NCI-H146 treated with DMSO at 0.1 percent for 48 hours (cell line): ENCODE results near the gene PARP15.
"Not testable (repeated sequence)": the region's sequence is repeated elsewhere in the genome, so short reads cannot be mapped to it uniquely, and the experiment has no call there.

ENCODE experiments used
- DNase-seq: peaks from one replicate; lab custom pipeline; 2025; ENCODE audit not compliant: unreplicated experiment; lab: John Stamatoyannopoulos, UW

The PARP15 gene

DNA sequence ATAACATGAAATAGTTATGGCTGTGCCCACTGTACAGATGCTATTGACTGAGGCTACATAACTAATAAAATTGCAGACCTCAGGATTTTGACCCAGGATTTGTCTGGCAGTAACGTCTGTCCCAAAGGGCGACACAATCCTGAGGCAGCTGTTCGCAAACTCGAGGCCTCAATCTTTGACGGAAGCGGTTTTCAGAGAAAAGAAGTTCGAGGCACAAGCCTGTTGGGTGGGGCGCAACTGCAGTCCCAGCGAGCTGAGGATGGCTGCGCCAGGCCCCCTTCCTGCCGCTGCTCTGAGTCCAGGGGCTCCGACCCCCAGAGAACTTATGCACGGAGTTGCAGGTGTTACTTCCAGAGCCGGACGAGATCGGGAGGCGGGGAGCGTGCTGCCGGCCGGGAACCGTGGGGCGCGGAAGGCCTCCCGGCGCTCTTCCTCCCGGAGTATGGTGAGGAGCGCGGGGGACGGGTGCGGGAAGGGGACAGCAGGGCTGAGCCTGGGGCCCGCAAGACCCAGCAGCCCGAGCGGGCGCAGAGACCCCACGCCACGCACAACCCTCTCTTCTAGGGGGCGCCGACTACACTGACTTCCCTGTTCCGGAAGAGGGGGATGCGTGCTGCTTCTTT lies at the start of gene PARP15:
TSS of gene PARP15 (plus strand) at position 242 of the 623 bp plus-strand sequence. CDS start at position 260, 18 bp downstream.
- no peak for DNase-seq

DNA sequence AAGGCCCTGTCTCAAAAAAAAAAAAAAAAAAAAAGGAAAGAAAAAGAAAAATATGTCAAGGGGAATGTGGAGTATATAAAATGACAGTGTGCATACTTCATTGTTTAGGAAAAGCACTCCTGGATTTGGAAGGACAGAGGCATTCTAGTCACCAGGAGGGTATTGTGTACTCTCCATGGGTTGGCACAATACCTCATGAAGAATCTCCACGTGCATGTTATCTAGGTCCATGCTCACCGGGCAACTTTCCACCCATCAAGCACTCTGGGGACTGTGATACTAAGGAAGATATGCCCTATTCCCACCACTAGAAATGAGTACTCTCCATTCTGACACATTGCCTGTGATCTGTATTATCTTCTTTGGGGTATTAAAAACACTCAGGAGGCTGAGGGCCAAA lies 47.3 kb upstream of the PARP15 start:
- DNase-seq, result no peak

DNA sequence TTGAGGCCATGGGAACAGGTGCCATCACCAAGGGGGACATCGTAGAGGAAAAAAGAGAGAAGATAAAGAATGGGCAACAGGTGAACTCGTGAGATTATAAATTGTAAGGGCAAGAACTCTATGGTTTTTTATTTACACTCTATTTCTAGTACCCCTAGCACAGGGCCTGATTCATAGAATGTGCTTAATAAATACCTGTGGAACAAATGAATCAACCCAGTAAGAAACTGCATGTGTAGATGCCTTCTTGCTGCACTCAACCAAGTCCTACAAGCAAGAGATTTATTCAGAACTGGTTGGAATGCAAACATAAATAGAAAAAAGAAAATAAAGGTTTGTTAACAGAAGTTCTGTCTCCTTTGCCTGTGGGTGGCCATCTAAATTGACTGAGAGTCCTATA lies 44.0 kb upstream of the PARP15 start:
- no peak for DNase-seq

DNA sequence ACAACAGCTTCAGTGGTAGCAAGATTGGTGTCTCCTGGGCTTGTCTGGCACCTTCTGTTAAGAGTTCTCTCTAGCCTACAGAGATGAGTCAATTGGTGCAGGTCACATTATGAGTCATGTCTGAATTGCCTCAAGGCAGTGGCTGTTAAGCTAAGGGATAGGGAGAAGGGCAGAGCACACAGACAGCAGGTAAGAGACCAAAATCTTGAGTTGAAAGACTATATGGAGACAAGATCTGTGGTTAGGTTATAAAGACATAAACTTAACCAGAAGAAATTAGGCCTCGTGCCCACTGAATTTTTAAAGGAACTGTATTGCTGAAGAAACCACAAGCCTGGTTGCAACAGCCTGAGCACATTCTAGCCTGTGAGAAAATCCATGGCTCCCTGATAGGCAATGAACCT lies 43.5 kb upstream of the PARP15 start:
- no peak for DNase-seq

DNA sequence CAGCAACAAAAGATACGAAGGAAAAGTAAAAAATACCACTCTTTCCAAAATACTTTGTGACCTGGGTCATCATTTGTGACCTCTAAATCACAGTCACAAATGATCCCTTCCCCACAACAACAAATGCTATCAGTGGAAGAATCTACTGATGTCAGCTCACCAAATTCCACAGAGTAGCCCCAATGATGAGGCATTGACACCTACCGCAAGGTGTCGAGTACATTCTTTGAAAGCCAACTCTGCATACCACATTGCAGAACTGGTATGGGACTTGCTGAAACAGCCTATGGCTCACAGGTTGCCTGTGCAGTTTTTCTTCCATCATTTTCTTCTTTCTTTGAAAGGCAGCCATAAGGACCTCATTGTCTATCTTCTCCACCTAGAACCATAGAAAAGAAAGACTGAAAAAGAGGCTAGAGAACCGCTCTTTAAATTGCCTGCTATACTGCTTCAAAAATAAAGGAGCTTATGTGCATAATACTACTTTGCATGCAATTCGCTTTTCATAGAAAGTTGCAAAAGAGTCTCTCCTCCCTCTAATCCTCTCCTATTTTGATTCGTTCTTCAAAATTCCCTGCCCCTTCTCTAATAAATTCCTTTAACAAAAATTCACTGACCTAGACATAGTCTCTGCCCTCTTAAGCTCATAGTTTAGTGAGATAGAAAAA lies 41.4 kb upstream of the PARP15 start:
- no peak for DNase-seq

DNA sequence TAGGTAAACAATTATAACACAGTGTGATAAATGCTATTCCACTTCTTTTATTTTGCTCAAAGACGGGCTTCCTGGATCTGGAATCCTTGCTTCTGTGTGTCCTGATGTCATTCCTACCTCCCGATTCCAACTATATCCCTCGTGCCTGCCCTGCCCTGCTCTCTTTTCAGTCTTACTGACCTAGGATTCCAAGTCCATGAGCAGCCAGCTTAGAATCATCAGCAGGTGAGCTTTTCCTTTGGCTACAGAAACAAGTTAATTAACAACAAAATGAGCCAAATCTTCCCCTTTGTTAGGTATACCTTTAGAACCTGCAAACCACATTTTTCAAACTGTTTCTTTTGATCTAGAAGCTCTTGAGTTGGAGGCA lies 40.8 kb upstream of the PARP15 start:
- DNase-seq, result no peak

DNA sequence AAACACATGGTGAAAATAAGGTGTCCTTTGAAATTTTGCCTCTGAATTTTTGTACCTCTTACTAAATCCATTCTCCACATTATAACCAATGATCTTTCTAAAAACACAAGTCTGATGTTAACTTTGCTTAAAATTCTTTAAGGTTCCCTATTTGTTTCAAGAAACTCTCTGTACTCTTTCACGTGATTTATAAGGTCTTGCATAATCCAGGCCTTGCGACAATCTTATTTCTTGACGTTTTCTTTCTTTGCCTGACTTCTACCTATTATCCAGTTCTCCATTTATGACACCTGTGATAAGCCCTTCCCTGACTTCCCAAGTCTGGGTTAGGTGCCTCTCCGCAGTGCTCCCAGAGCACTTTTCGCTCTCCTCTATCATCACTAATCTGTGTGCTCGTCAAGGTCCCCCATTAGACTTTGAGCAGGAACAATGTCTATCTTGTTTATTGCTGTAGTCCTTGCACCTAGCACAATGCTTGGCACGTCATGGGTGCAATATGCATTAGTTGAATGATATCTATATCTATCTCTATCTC lies 38.4 kb upstream of the PARP15 start:
- no peak for DNase-seq

DNA sequence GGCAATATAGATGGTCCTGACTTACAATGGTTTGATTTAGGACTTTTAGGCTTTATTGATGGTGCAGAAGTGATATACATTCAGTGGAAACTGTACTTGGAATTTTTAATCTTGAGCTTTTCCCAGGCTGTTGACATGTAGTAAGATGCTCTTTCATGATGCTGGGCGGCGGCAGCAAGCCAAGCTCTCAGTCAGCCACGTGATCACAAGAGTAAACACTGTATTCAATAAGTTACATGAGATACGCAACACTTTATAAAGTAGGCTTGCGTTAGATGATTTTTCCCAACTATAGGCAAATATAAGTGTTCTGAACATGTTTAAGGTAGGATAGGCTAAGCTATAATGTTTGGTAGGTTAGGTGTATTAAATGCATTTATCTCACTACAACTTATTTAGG lies 31.3 kb upstream of the PARP15 start:
- DNase-seq, result no peak

DNA sequence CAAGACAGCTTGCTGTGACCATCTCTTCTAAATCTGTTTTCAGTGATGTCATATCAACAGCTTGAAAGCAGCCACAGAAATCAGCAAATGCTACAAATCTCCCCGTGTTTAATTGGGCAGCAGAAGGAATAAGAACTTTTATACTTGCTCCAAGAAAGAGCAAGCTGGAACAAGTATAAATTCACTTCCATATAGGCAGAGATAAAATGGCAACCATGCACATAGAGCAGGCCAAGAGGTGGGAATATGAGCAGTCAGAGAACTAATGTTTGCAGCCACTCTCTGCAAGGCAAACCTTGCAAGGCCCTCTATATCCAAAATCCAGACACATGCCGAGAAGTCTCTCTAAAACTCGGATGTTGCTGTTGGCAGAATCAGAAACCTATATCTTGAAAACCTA lies 29.4 kb upstream of the PARP15 start:
- DNase-seq, result no peak

DNA sequence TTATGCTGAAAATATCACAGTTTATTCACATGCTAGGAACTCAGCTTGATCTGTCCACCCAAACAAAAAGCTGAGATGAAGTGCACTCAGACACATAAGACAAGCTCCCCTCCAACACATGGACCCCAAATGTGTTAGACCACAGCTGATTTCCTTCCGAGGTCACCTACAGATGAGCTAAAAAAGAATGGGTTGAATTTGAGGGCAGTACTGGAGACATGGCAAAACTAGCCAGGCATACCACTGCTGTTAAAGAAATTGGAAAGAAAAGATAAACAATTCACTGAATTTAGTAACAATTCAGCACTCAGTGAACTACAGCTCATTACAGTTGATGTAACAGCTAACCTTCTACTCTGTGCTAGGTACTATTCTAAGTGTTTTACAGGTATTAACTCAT lies 28.8 kb upstream of the PARP15 start:
- DNase-seq, result no peak

DNA sequence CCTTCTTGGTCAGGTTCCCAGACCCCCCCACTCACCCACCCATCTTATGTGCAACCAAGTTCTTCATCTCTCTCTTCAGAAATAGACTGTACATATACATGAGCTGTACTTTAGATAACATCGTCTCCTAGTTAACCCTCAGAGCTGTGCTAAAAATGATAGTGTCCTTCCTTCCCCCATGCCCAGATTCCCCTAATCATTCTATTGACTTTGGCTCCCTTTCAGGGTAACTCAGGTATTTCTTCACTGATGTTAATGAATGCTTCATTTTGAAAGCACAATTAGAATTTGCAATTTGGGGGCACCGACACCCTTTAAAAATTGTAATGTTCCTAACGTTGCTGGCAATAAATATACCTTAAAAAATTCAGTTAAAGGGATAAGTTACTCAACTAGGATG lies 24.3 kb upstream of the PARP15 start:
- no peak for DNase-seq

DNA sequence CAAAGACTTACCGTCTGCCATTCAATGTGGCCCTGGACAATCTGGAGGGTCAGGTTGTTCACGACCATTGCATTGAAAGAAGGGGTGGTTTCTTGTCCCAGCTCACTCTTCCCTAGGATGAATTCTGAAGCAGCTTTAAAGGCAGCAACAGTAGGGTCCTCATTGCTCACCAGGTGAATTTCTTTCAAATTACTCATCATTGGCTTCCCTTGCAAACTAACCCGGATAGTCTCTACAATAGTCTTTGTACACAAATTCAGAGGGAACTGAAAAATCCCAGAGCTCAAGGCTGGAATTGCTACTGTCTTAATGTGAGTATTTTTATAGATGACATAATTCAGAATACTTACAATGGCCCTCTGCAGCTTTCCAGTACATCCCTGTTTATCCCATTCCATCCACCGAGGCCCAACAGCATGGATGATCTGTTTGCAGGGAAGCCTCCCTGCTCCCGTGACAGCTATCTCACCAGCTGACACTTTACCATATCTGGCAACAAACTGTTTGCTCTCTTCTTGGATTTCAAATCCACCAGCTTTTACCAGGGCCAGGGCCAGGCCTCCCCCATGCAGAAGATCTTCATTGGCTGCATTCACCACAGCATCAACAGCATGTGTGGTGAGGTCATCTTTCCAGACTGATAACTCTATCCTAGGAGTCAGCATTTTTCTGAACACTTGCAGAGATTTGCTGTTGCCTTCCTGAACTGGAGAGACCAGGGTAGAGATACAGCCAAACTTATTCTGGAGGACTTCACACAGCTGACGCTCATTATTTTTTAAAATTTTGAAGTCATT lies 22.0 kb upstream of the PARP15 start:
- no peak for DNase-seq

DNA sequence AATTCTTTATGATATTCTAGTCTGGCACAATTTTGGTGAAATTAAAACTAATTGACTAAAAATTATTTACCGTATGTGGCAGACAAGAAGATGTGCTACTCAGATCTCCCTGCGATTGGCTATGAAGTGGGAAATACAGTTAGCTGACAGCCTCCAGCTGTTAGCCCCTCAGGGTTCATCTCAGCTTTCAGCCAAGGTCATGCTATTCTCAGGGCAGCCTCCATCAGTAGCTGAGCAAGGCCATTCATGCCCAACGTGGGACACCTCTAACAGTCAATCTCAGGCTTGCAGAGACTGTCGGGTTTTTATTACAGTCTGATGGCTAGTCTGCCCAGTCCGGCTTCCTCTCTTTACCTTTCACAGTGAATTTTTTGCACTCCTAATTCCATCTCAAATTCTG lies 20.1 kb upstream of the PARP15 start:
- DNase-seq, result no peak

DNA sequence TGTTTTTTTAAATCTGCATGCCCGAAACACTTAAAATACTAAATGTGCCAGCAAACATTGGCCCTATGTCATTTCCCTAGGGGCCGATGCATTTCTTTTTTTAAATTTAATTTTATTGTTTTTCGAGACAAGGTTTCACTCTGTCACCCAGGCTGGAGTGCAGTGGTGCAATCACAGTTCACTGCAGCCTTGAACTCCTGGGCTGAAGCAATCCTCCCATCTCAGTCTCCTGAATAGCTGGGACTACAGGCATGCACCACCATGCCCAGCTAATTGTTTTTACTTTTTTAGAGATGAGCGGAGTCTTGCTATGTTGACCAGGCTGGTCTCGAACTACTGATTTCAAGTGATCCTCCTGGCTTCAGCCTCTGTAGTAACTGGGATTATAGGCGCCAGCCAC lies 18.8 kb upstream of the PARP15 start:
- no peak for DNase-seq

DNA sequence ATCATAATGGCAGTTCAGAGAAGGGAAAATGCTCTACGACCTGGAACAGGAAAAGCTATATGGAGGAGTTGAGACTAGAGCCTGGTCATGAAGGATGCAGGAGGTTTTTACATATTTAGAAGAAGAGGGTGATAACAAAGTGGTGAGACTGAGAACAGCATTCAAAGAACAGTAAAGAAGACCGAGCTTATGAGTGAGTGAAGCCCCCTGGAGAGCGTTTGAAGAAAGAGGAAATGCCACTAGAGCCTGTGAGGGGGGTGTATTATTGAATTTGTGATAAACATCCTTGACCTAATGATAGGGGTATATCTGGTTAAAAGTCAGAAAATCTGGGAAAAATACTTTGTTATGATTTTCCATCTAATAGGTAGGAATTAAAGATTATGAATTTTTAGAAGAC lies 17.5 kb upstream of the PARP15 start:
- no peak for DNase-seq

DNA sequence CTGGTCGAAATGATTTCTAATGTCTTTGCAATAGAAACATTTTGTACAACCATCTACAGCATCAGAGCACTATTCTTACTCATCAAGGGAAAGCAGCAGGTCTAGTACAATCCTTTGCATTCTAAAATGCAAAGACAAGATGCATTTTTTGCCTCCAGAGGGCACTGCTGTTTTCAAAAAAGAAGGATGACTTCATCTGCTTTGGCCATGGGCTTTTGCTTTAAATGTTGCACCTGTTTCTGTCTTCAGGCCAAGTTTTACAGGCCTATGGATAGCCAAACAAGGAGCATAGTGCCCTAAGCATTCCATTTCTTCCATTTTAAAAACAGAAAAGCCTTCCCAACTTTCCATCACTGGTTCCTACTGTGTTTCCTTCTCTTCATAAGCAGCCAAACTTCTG lies 16.8 kb upstream of the PARP15 start:
- peak; percentile 55 for DNase-seq

DNA sequence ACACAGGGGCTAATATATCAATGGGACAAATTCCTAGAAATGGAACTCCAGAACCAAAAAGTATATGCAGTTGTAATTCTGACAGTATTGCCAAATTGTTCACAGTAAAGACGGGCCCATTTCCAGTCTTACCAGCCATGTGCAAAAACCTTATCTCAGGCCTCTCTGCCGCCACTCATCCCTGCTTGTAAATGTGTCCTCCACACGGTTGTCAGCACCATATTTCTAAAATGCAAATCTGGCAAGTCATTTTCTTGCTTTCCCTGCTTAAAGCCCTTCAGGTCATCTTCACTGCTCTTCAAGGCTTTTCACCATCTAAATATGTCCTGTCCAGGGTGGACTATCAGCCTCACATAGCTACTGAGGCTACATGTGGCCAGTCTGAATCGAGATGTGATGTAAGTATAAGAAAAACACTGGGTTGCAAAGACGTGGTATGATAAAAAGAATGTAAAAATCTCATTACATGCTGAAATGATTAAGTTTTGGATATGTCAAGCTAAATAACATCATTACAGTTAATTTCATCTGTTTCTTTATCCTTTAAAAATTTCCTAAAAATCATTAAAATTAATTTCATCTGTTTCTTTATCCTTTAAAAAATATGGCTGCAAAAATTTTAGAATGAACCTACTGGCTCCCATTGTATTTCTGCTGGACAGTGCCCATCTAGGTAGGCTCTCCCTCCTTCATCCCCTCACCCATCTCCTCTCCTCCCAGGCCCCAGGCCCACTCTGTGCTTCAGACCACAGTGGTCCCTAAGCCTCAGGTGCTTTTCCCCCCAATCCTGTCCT lies 14.3 kb upstream of the PARP15 start:
- no peak for DNase-seq

DNA sequence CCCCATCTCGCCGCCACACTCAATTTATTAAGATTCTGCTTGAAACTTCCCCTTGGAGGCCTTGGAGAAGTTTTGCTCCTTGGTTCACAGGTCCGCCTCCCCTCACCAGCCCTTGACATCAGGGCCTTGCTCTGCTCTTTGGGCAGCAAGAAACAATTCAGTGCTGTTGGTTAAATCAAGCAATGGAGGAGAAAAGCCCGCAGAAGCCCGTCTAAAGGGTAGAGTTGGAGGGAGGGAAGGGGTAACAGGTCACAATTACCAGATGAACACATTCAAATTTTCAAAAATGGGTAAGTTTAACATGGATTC lies 13.8 kb upstream of the PARP15 start:
- peak; percentile 23 for DNase-seq

DNA sequence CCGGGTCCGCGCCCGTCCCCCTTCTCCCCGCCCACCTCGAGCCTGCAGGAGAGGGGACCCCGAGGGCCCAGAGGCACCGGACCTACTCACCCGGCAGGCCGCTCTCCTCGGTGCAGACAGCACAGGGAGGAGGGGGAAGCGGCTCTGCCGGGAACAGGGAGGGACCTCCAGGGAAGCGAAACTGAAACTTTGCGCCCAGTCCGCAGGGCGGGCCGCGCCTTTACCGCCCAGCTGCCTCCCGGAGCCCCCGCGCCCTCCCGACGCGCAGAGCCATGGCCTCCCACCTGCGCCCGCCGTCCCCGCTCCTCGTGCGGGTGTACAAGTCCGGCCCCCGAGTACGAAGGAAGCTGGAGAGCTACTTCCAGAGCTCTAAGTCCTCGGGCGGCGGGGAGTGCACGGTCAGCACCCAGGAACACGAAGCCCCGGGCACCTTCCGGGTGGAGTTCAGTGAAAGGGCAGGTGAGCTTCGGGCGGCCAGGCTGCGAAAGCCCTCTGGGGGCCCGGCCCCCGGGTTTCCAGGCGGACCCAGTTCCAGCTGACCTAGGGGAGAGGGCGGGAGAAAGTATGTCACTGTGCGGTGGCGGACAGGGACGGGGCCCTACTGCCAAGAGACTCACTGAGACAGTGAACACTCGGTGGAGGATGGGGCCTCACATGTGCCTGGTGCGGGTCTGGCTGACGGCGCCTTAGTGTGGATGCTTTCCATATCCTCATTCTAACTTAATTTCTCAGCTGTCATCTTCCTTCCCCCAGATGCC lies 13.1 kb upstream of the PARP15 start, which contains the start of the genes DTX3L and PARP9:
TSS of gene DTX3L (plus strand) at position 184 of the 758 bp plus-strand sequence. CDS start at position 273, 89 bp downstream.
TSS of gene PARP9 (minus strand) at position 146 of the 758 bp plus-strand sequence. CDS start 4,680 bp downstream, outside the sequence.
- DNase-seq, result peak; percentile 85

DNA sequence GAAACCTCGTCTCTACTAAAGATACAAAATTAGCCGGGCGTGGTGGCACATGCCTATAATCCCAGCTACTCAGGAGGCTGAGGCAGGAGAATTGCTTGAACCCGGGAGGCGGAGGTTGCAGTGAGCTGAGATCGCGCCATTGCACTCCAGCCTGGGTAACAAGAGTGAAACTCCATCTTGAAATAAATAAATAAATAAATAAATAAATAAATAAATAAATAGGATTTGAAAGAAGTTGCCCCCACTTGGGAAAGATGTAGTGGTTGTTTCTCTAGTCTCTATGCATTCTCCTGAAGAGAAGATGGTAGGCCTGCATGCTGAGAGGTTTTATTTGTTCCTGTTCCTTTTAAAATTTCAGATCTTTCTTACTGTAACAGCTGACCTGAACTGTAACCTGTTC lies 9.3 kb upstream of the PARP15 start:
- DNase-seq, result not testable (repeated sequence)
